ENCODE measurements around the gene LRP8. TPM values are rescaled to one million over a fixed set of nuclear protein-coding genes. Genes with fewer than 3 reads are reported as not detected.
A peak's percentile ranks its signal among the peaks of the same experiment; 100 is the strongest.

Gene LRP8
- total RNA-seq, 1 donor from 2014 or later = 12.8 TPM

- Histone ChIP-seq H2AFZ (ENCODE audit: low read depth, low read length) (no peak overlapping the region), H3K36me3 (ENCODE audit: insufficient read depth, low read length) (no peaks in the 10 kb centered on the region), H3K9ac (ENCODE audit: low read length) (no peak overlapping the region), H3K4me3 (ENCODE audit: insufficient read depth, low read depth, low read length) (no peak overlapping the region), H3K4me1 (ENCODE audit: insufficient read depth, low read length) (peaks cover 3% of the 10 kb centered on the region), H3K4me2 (ENCODE audit: low read length) (no peak overlapping the region), H3K79me2 (ENCODE audit: insufficient read depth, low read length) (no peaks in the 10 kb centered on the region), H4K20me1 (ENCODE audit: insufficient read depth, low read length) (peaks cover 3% of the 10 kb centered on the region), H3K27ac (ENCODE audit: low read depth, low read length) (no peak overlapping the region), H3K27me3 (ENCODE audit: insufficient read depth, low read length) (no peaks in the 10 kb centered on the region), H3K9me3 (ENCODE audit: insufficient read depth, low read depth, low read length) (no peaks in the 10 kb centered on the region)
- H3K27ac Mint-ChIP-seq (ENCODE audit: unreplicated experiment) = no peak overlapping the region
- no peak for FAIRE-seq
- H3K9me3 Mint-ChIP-seq (ENCODE audit: unreplicated experiment) = peaks cover 6% of the 10 kb centered on the region
- no peak overlapping the region for H3K4me3 Mint-ChIP-seq (ENCODE audit: unreplicated experiment)
- peaks cover 28% of the 10 kb centered on the region for H3K36me3 Mint-ChIP-seq (ENCODE audit: low read depth, unreplicated experiment)
- no peak for DNase-seq (ENCODE audit: low read depth)
- TF ChIP-seq EZH2 (IDR thresholded peaks at IDR 0.05; ENCODE audit: insufficient read depth, low read length) (no peak), CTCF (IDR thresholded peaks at IDR 0.05; ENCODE audit: insufficient read depth, low read depth, low read length) (no peak)
- H3K27me3 Mint-ChIP-seq (ENCODE audit: low read depth, unreplicated experiment) = no peaks in the 10 kb centered on the region
- peaks cover 6% of the 10 kb centered on the region for H3K4me1 Mint-ChIP-seq (ENCODE audit: low read depth, unreplicated experiment)
These were observed 53.8 kb downstream of the LRP8 start for GRCh38 chr1:53274026-53274425.

GRCh38 chr1:53273526-53273925 lies 54.3 kb downstream of the LRP8 start:
- Histone ChIP-seq H3K79me2 (ENCODE audit: insufficient read depth, low read length) (no peaks in the 10 kb centered on the region), H3K27ac (ENCODE audit: low read depth, low read length) (no peak overlapping the region), H3K4me1 (ENCODE audit: insufficient read depth, low read length) (peaks cover 3% of the 10 kb centered on the region), H3K9ac (ENCODE audit: low read length) (no peak overlapping the region), H3K4me2 (ENCODE audit: low read length) (no peak overlapping the region), H3K27me3 (ENCODE audit: insufficient read depth, low read length) (no peaks in the 10 kb centered on the region), H4K20me1 (ENCODE audit: insufficient read depth, low read length) (peaks cover 3% of the 10 kb centered on the region), H3K36me3 (ENCODE audit: insufficient read depth, low read length) (no peaks in the 10 kb centered on the region), H3K9me3 (ENCODE audit: insufficient read depth, low read depth, low read length) (no peaks in the 10 kb centered on the region), H3K4me3 (ENCODE audit: insufficient read depth, low read depth, low read length) (no peak overlapping the region), H2AFZ (ENCODE audit: low read depth, low read length) (no peak overlapping the region)
- Mint-ChIP-seq H3K27ac (ENCODE audit: unreplicated experiment) (no peak overlapping the region), H3K9me3 (ENCODE audit: unreplicated experiment) (peaks cover 6% of the 10 kb centered on the region), H3K4me1 (ENCODE audit: low read depth, unreplicated experiment) (peaks cover 6% of the 10 kb centered on the region), H3K36me3 (ENCODE audit: low read depth, unreplicated experiment) (peaks cover 28% of the 10 kb centered on the region), H3K4me3 (ENCODE audit: unreplicated experiment) (no peak overlapping the region), H3K27me3 (ENCODE audit: low read depth, unreplicated experiment) (no peaks in the 10 kb centered on the region)
- DNase-seq (ENCODE audit: low read depth) = no peak
- FAIRE-seq = no peak
- TF ChIP-seq CTCF (IDR thresholded peaks at IDR 0.05; ENCODE audit: insufficient read depth, low read depth, low read length) (no peak), EZH2 (IDR thresholded peaks at IDR 0.05; ENCODE audit: insufficient read depth, low read length) (no peak)

GRCh38 chr1:53272349-53272748 lies 55.5 kb downstream of the LRP8 start:
- H3K4me1 ChIP-seq (ENCODE audit: insufficient read depth, low read length) = peaks cover 3% of the 10 kb centered on the region
- H3K9me3 Mint-ChIP-seq (ENCODE audit: unreplicated experiment) = peaks cover 6% of the 10 kb centered on the region
- H3K27ac Mint-ChIP-seq (ENCODE audit: unreplicated experiment) = no peak overlapping the region
- no peak overlapping the region for H3K9ac ChIP-seq (ENCODE audit: low read length)
- H3K27ac ChIP-seq (ENCODE audit: low read depth, low read length) = no peak overlapping the region
- H3K4me3 Mint-ChIP-seq (ENCODE audit: unreplicated experiment) = no peak overlapping the region
- no peak for FAIRE-seq
- no peaks in the 10 kb centered on the region for H4K20me1 ChIP-seq (ENCODE audit: insufficient read depth, low read length)
- no peaks in the 10 kb centered on the region for H3K79me2 ChIP-seq (ENCODE audit: insufficient read depth, low read length)
- H3K4me1 Mint-ChIP-seq (ENCODE audit: low read depth, unreplicated experiment) = peaks cover 6% of the 10 kb centered on the region
- no peaks in the 10 kb centered on the region for H3K9me3 ChIP-seq (ENCODE audit: insufficient read depth, low read depth, low read length)
- peak overlapping the region; percentile 30 for H3K4me2 ChIP-seq (ENCODE audit: low read length)
- no peak overlapping the region for H3K4me3 ChIP-seq (ENCODE audit: insufficient read depth, low read depth, low read length)
- no peaks in the 10 kb centered on the region for H3K27me3 Mint-ChIP-seq (ENCODE audit: low read depth, unreplicated experiment)
- H3K36me3 Mint-ChIP-seq (ENCODE audit: low read depth, unreplicated experiment) = peaks cover 23% of the 10 kb centered on the region
- no peaks in the 10 kb centered on the region for H3K27me3 ChIP-seq (ENCODE audit: insufficient read depth, low read length)
- no peak for TF ChIP-seq CTCF (IDR thresholded peaks at IDR 0.05; ENCODE audit: insufficient read depth, low read depth, low read length)
- TF ChIP-seq EZH2 (IDR thresholded peaks at IDR 0.05; ENCODE audit: insufficient read depth, low read length) = no peak
- H2AFZ ChIP-seq (ENCODE audit: low read depth, low read length) = no peak overlapping the region
- DNase-seq (ENCODE audit: low read depth) = peak; percentile 5
- H3K36me3 ChIP-seq (ENCODE audit: insufficient read depth, low read length) = no peaks in the 10 kb centered on the region

Measured in astrocyte (in vitro differentiated cells and primary cell).